Gastroesophageal sphincter (tissue), 4 donors: ENCODE data around the gene TCHH. TPM values are rescaled to one million over a fixed set of nuclear protein-coding genes. Genes with fewer than 3 reads are reported as not detected.

Experiments
- ATAC-seq: fragments of 150-250 bp; one replicate; pipeline ENCODE4 v1.9.1; 2016; ENCODE audit warnings: mild to moderate bottlenecking, moderate library complexity
- H3K27ac ChIP-seq, 4 donors: fragments of 200-600 bp; sonication (generic) in 3 of 4; 1 replicate in 3 of 4; 2 replicates in 1 of 4; pipeline ENCODE4 v1.5.1; 2016 to 2019
- H3K27me3 ChIP-seq: fragments of 200-600 bp; sonication (generic); one replicate; pipeline ENCODE4 v1.5.1; 2019
- H3K36me3 ChIP-seq, 2 donors: fragments of 200-600 bp; sonication (generic); one replicate each; pipeline ENCODE4 v1.5.1; 2019; ENCODE audit warnings: control low read depth in 1 of 2
- H3K4me1 ChIP-seq, 3 donors: fragments of 200-600 bp; sonication (generic); 1 replicate in 2 of 3; 2 replicates in 1 of 3; pipeline ENCODE4 v1.5.1; 2016 to 2019; ENCODE audit warnings: control low read depth in 2 of 3
- H3K4me3 ChIP-seq, 2 donors: fragments of 200-600 bp; sonication (generic); one replicate each; pipeline ENCODE4 v1.5.1; 2019; ENCODE audit warnings: mild to moderate bottlenecking in 1 of 2, moderate library complexity in 1 of 2
- H3K9me3 ChIP-seq, 3 donors: fragments of 200-600 bp; sonication (generic); one replicate each; pipeline ENCODE4 v1.5.1; 2017 to 2019; ENCODE audit warnings: control low read depth in 2 of 3
- CTCF ChIP-seq, 4 experiments: fragments of 200-600 bp in 2 of 4; fragments of 450-650 bp in 2 of 4; sonication (generic) in 1 of 4; IDR thresholded peaks; one replicate each; pipeline ENCODE4 v1.5.1; 2017 to 2019; ENCODE audit warnings: antibody characterized with exemption in 4 of 4, mild to moderate bottlenecking in 2 of 4, moderate library complexity in 2 of 4
- EP300 ChIP-seq: sonication (generic); formaldehyde crosslinking; IDR thresholded peaks from one replicate; pipeline ENCODE4 v1.6.1; 2017; ENCODE audit warnings: antibody characterized with exemption, mild to moderate bottlenecking
- POLR2A ChIP-seq, 2 donors: fragments of 450-650 bp; IDR thresholded peaks; one replicate each; pipeline ENCODE4 v1.6.1; 2017; ENCODE audit warnings: antibody characterized with exemption in 2 of 2, mild to moderate bottlenecking in 2 of 2, moderate library complexity in 1 of 2
- POLR2AphosphoS5 ChIP-seq: sonication (generic); formaldehyde crosslinking; IDR thresholded peaks from one replicate; pipeline ENCODE4 v1.6.1; 2017; ENCODE audit warnings: antibody characterized with exemption
- WGBS, 2 donors: methylation state at CpG; one replicate each; pipeline ENCODE4 v1.1.5; 2018; ENCODE audit warnings: low coverage in 1 of 2; 5-methylcytosine and 5-hydroxymethylcytosine counted together
- total RNA-seq, 4 donors: library from RNA; depleted of rRNA; stranded (reverse); fragments of >200 nt; gene quantifications; one replicate each; pipeline ENCODE4 v1.1.0, GENCODE V29; 2016

The TCHH gene
- total RNA-seq, 4 donors from 2014 or later: 0.05 to 0.54 (median 0.17) TPM

DNA sequence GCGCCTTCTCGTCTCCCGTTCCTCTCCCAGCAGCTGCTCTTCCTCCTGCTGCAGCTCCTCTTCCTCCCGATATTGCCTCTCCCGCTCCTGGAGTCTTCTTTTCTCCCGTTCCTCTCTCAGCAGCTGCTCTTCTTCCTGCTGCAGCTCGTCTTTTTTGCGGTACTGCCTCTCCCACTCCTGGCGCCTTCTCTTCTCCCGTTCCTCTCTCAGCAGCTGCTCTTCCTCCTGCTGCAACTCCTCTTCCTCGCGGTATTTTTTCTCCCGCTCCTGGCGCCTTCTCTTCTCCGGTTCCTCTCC, 5.3 kb downstream of the TCHH start:
- TF ChIP-seq EP300 (no peak), POLR2A (IDR thresholded peaks at IDR 0.05) (no peak), POLR2AphosphoS5 (no peak), CTCF (IDR thresholded peaks at IDR 0.05) (no peak)
- Histone ChIP-seq H3K27ac (no peak overlapping the region), H3K4me1 (peaks cover 0 to 55% (median 28%) of the 10 kb centered on the region in 3 donors), H3K9me3 (peaks cover 0 to 23% (median 0%) of the 10 kb centered on the region in 3 donors), H3K27me3 (peaks cover 100% of the 10 kb centered on the region), H3K36me3 (no peaks in the 10 kb centered on the region), H3K4me3 (peak overlapping the region in 1 of 2 donors; percentile 54)
- ATAC-seq: no peak
- 8 to 29% methylated on average over 15 of the region's 15 CpGs for WGBS, 2 donors

- H3K4me3 ChIP-seq: peak overlapping the region in 1 of 2 donors; percentile 54
These were observed 5.8 kb downstream of the TCHH start for GRCh38 chr1:152109231-152109997.

DNA sequence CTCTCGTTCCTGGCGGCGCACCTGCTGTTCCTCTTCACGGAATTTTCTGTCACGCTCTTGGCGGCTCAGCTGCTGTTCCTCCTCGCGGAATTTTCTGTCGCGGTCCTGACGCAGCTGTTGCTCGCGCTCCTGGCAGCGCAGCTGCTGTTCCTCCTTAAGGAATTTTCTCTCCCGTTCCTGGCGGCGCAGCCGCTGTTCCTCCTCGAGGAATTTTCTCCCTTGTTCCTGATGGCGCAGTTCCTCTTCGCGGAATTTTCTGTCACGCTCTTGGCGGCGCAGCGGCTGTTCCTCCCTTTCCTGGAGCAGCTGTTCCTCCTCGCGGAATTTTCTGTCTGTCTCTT, 6.4 kb downstream of the TCHH start:
- H3K4me3 ChIP-seq: peak overlapping the region in 1 of 2 donors; percentile 54
- H3K9me3 ChIP-seq: peaks cover 0 to 23% (median 0%) of the 10 kb centered on the region in 3 donors
- no peaks in the 10 kb centered on the region for H3K36me3 ChIP-seq
- 16 to 17% methylated on average over 24 to 28 of the region's 28 CpGs for WGBS, 2 donors
- peaks cover 100% of the 10 kb centered on the region for H3K27me3 ChIP-seq
- ATAC-seq: no peak
- H3K27ac ChIP-seq: no peak overlapping the region
- TF ChIP-seq EP300: no peak
- no peak for TF ChIP-seq CTCF (IDR thresholded peaks at IDR 0.05)
- no peak for TF ChIP-seq POLR2A (IDR thresholded peaks at IDR 0.05)
- no peak for TF ChIP-seq POLR2AphosphoS5
- peaks cover 0 to 55% (median 28%) of the 10 kb centered on the region in 3 donors for H3K4me1 ChIP-seq

More at GRCh38 chr1:152109231-152109997, 5.8 kb downstream of the TCHH start:
- Histone ChIP-seq H3K4me1 (peaks cover 0 to 55% (median 28%) of the 10 kb centered on the region in 3 donors), H3K27ac (no peak overlapping the region), H3K36me3 (no peaks in the 10 kb centered on the region), H3K27me3 (peaks cover 100% of the 10 kb centered on the region), H3K9me3 (peaks cover 0 to 23% (median 0%) of the 10 kb centered on the region in 3 donors)
- no peak for ATAC-seq
- 8 to 21% methylated on average over 26 to 31 of the region's 31 CpGs for WGBS, 2 donors
- TF ChIP-seq CTCF (IDR thresholded peaks at IDR 0.05) (no peak), EP300 (no peak), POLR2A (IDR thresholded peaks at IDR 0.05) (no peak), POLR2AphosphoS5 (no peak)

DNA sequence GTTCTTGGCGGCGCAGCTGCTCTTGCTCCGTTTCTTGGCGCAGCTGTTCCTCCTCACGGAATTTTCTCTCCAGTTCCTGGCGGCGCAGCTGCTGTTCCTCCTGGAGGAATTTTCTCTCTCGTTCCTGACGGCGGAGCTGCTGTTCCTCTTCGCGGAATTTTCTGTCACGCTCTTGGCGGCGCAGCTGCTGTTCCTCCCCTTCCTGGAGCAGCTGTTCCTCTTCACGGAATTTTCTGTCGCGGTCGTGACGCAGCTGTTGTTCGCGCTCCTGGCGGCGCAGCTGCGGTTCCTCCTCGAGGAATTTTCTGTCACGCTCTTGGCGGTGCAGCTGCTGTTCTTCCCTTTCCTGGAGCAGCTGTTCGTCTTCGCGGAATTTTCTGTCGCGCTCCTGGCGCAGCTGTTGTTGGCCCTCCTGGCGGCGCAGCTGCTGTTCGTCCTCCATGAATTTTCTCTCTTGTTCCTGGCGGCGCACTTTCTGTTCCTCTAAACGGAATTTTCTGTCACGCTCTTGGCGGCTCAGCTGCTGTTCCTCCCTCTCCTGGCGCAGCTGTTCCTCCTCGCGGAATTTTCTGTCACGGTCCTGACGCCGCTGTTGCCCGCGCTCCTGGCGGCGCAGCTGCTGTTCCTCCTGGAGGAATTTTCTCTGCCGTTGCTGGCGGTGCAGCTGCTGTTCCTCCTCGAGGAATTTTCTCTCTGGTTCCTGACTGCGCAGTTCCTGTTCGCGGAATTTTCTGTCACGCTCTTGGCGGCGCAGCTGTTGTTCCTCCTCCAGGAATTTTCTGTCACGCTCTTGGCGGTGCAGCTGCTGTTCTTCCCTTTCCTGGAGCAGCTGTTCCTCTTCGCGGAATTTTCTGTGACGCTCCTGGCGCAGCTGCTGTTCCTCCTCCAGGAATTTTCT, 7.0 kb downstream of the TCHH start:
- WGBS, 2 donors: 6 to 10% methylated on average over 33 to 42 of the region's 67 CpGs
- ATAC-seq: peak; percentile 19
- H3K36me3 ChIP-seq: no peaks in the 10 kb centered on the region
- TF ChIP-seq EP300 (no peak), POLR2AphosphoS5 (no peak), CTCF (IDR thresholded peaks at IDR 0.05) (no peak), POLR2A (IDR thresholded peaks at IDR 0.05) (no peak)
- peak overlapping the region in 1 of 2 donors; percentile 54 for H3K4me3 ChIP-seq
- no peak overlapping the region for H3K27ac ChIP-seq
- peaks cover 0 to 55% (median 28%) of the 10 kb centered on the region in 3 donors for H3K4me1 ChIP-seq
- H3K9me3 ChIP-seq: peaks cover 0 to 23% (median 0%) of the 10 kb centered on the region in 3 donors
- peaks cover 100% of the 10 kb centered on the region for H3K27me3 ChIP-seq
